ENCODE data around the gene SLC2A8.

DNA sequence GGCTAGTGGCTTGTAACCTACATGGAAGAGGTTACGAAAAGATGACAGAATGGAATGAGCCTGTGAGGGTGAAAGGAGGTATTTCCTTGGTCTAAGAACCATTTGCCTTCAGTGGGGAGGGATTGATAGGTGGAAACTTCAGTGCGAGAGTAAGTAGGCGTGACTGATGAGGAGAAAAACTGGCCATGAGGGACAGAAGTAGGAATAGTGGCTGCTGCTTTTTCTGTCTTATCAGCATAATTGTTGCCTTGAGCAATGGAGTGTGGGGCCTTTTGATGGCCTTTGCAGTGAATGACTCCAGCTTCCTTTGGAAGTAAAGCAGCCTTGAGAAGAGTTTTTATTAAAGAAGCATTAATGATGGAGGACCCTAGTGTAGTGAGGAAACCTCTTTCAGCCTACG, 18.2 kb downstream of the SLC2A8 start:
- TF ChIP-seq, protein P1, sequence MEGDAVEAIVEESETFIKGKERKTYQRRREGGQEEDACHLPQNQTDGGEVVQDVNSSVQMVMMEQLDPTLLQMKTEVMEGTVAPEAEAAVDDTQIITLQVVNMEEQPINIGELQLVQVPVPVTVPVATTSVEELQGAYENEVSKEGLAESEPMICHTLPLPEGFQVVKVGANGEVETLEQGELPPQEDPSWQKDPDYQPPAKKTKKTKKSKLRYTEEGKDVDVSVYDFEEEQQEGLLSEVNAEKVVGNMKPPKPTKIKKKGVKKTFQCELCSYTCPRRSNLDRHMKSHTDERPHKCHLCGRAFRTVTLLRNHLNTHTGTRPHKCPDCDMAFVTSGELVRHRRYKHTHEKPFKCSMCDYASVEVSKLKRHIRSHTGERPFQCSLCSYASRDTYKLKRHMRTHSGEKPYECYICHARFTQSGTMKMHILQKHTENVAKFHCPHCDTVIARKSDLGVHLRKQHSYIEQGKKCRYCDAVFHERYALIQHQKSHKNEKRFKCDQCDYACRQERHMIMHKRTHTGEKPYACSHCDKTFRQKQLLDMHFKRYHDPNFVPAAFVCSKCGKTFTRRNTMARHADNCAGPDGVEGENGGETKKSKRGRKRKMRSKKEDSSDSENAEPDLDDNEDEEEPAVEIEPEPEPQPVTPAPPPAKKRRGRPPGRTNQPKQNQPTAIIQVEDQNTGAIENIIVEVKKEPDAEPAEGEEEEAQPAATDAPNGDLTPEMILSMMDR (IDR thresholded peaks at IDR 0.05 in 4 of 5, conservative IDR thresholded peaks at IDR 0.05 in 1 of 5), result no peak
- TF ChIP-seq POLR2A (IDR thresholded peaks at IDR 0.05), result no peak
